HG03097 (cell line): ENCODE measurements around the gene DPH7.
"Not testable (repeated sequence)": the region's sequence is repeated elsewhere in the genome, so short reads cannot be mapped to it uniquely, and the experiment has no call there.

Experiments
- ATAC-seq: cut with Tn5 transposase; IDR thresholded peaks from one replicate; pipeline ENCODE4 v1.9.1; 2021; ENCODE audit not compliant: unreplicated experiment, low FRiP score

Gene DPH7

DNA sequence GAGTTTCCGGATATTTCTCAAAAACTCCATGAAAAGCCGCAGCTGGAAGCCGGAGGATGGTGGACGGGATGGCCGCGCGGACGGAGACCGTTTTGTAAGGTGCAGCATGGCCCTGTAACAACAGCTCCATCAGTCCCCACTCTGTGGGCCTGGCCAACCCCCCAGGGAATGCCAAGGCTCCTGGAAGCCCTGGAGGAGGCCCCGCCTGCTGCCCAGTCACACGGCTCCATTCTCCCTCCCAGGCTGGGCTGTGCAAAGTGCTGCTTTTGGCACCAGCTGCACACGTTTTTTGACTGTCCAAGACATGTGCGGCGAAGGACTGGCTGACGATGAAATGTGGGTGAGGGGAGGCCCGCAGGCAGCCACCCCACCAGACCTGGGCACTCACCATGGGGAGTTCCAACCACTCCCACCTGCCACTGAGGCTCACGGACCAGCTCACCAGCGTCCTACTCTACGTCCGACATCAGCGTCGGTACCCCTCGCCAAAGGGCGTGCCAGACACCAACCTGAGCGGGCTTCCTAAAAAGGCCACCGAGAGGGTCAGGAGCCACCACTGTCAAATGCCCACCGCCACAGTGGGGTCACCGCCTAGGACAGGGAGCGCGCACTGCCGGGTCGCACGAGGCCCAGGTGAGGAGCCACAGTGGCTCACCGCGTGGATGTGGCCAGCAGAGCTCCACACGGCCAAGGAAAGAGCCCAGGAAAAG lies 55.8 kb downstream of the DPH7 start:
- no peak for ATAC-seq

DNA sequence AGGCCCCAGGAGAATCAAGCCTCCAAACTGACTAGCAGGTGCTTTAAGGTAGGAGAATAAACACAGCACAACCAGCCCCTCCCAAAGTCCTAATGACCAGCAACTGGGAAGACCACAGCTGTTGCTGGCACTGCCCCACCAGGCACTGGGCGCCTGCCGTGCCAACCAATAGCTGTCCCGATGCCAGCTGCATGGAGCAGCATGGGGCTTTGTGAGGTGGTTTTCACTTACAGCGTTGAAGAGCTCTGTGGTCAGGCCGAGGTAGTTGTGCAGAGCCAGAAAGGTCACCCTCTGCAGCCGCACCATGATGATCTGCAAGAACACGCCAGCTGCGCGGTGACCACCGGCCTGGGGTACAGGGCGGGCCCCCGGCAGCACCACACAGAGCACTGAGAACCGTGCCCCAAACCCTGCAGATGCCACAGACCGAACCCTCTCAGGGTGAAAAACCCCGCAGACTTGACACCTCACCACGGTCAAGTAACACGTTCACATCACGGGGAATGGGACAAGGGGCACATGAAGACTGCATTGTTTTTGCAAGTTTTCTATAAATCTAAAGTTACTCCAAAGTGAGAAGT lies 57.2 kb downstream of the DPH7 start:
- ATAC-seq, result no peak

DNA sequence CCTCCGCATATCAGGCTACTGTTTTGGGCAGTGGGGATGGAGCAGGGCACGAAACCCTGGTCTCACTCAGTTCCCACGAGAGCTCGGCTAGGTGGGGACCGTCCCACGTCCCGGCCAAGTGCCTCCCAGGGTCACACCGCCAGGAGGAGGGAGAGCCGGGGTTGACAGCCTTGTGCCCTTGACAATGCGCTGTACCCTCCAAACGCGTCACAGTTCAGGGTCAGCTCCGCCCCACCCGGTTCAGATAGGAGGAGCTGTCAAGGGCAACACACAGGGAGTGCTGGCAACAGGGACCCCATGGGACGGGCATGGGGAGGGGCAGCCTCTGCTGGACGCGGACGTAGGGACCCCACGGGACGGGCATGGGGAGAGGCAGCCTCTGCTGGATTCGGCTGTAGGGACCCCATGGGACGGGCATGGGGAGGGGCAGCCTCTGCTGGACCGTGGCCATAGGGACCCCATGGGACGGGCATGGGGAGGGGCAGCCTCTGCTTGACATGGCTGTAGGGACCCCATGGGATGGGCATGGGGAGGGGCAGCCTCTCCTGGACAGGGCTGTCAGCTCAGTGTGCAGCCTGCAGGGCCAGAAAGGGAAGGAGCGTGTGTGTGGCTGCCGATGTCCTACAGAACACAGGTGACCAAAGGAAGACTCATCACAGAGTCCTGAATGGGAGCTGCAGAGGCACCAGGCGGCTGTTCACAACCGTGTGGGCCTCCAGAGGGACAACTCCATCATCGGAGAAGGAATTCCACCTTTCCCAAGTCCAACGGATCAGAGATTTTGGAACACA lies 57.9 kb downstream of the DPH7 start:
- no peak for ATAC-seq

DNA sequence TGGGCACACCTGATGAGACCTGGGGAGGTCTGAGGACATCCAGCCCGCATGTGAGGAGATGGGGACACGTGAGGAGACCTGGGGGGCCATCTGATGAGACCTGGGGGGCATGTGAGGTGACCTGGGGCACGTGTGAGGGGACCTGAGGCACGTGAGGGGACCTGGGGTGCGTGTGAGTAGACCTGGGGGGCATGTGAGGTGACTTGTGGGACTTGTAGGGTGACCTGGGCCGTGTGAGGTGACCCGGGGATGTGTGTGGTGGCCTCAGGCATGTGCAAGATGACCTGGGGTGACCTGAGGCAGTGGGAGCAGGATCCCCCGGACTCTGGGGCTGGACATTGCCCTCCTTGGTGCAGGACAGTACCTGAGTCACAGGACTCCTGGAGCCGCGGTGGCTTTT lies 59.2 kb downstream of the DPH7 start:
- no peak for ATAC-seq

DNA sequence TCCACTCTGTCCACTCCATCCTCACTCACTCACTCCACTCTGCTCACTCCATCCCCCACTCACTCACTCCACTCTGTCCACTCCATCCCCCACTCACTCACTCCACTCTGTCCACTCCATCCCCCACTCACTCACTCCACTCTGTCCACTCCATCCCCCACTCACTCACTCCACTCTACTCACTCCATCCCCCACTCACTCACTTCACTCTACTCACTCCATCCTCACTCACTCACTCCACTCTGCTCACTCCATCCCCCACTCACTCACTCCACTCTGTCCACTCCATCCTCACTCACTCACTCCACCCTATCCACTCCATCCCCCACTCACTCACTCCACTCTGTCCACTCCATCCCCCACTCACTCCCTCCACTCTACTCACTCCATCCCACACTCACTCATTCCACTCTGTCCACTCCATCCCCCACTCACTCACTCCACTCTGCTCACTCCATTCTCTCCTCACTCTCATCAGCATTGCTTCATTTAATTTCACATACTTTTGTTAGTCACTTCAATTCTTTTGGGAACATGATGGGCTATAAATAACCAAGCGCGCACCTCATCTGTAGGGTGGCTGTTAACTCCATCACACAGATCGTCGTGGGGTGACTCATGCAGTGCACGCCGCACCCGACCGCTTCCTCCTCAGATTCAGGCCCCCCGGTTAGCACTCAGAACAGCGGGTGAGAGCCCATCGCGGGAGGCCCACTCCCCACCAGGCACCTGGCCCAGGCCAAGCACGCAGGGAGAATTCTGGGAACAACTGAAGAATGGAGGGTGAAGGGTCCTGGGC lies 59.9 kb downstream of the DPH7 start:
- ATAC-seq, result not testable (repeated sequence)

DNA sequence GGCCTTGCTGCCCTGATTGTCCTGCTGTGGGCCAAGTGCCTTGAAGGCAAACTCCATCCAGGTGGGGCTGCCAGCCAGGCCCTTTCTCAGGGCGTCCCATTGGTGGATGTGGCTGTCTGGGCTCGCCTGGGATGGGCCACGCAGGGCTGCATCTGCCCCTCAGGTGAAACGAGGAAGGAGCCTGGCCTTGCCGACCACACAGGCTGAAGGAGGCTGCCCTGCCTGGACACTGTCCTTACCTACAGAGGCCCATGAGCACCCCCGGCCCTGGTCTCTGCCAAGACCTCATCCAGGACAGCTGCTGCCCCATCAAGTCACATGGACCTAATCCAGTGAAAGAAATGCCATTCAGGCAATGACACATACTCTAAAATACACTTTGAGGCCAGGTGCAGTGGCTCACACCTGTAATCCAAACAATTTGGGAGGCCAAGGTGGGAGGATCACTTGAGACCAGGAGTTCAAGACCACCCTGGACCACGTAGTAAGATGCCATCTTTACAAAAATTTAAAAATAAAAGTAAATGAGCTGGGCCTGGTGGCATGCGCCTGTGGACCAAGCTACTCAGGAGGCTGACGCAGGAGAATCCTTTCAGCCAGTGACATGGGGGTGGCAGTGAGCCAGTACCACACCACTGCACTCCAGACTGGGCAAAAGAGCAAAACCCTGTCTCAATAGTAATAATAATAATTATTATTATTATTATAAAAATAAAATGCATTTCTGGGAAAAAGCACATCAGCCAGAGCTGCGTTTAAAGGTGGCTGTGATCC lies 62.4 kb downstream of the DPH7 start:
- ATAC-seq, result no peak

DNA sequence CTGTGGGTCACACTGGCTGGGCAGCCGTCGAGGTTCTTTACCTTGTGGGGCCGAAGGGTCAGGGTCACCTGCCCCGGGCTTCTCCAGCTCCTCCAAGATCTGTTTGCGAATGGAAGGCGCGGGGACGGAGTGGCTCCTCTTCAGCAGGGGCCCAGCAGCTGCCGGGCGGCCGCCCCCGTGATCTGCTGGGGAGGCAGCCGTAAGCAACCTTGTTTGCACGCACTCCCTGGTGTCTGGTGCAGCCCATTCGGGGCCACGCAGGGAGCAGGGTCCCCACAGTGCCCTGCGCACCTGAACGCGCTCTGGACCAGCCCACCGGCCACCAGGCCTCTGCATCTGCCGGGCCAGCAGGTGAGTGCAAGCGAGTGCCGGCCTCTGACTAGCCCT lies 63.4 kb downstream of the DPH7 start:
- ATAC-seq, result no peak

DNA sequence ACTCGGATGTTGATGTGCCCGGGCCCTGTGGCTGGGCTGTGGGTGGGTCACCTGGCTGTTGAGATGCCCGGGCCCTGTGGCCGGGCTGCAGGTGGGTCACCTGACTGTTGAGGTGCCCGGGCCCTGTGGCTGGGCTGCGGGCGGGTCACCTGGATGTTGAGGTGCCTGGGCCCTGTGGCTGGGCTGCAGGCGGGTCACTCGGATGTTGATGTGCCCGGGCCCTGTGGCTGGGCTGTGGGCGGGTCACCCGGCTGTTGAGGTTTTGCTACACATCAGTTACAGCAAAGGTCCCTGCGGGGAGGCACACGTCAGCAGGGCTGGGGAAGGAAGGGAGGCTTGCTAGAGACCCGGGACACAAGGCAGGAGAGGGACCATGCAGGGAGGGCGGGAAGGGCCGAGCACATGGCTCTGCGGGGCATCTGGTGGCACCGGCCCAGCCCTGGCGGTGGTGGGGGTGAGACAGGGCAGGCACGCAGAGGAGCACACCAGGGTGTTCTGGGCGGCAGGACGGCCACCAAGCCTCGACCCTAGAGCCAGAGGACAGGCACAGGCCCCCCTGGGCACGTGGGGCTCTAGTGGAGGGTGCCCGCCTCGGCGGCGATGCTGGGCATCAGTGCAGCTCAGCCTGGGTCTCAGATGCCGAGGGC lies 63.9 kb downstream of the DPH7 start:
- no peak for ATAC-seq

DNA sequence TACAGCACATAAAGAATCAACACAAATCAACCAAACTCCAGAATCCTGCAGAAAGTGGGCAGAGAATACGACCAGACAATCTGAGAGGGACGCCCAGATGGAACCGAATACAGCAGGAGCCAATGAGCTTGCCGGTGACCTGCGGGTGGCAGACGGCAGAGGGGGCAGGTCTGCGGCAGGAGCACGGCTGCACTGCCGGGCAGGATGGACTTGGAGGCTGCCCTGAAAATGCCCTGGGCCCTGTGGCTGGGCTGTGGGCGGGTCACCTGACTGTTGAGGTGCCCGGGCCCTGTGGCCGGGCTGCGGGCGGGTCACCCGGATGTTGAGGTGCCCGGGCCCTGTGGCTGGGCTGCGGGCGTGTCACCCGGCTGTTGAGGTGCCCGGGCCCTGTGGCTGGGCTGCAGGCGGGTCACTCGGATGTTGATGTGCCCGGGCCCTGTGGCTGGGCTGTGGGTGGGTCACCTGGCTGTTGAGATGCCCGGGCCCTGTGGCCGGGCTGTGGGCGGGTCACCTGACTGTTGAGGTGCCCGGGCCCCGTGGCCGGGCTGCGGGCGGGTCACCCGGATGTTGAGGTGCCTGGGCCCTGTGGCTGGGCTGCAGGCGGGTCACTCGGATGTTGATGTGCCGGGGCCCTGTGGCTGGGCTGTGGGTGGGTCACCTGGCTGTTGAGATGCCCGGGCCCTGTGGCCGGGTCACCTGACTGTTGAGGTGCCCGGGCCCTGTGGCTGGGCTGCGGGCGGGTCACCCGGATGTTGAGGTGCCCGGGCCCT lies 64.7 kb downstream of the DPH7 start:
- ATAC-seq, result not testable (repeated sequence)

DNA sequence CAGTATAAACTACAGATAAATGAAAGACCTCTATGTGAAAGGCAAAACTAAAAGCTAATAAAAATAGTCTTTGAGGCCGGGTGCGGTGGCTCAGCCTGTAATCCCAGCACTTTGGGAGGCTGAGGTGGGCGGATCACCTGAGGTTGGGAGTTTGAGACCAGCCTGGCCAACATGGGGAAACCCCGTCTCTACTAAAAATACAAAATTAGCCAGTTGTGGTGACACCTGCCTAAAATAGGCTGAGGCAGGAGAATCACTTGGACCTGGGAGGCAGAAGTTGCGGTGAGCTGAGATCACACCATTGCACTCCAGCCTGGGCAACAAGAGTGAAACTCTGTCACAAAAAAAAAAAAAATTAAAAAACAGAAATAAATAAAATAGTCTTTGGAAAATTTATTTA lies 65.6 kb downstream of the DPH7 start:
- ATAC-seq, result not testable (repeated sequence)

DNA sequence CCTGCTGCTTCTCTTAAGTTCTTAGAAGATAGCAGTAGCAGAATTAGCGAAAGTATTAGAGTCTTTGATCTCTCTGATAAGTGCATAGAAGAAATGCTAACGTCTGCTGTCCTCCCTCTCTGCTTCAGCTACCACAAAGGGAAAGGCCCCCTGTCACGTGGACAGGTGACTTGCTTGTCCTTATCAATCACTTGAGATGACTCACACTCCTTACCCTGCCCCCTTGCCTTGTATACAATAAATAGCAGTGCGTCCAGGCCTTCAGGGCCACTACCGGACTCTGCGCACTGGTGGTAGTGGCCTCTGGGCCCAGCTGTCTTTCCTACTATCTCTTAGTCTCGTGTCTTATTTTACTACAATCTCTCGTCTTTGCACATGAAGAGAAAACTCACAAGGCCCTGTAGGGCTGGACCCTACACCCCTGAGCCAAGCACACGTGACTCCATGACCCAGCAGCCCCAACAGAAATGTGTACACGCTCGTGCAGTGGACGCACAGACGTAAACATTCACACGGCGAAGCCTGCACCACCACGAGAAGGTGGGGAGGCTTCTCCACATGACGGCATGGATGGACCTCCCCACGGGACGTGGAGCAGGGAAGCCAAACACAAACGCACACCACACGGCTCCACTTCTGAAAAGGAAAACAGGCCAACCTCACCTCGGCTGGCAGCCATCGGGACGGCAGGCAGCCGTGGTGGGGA lies 66.8 kb downstream of the DPH7 start:
- ATAC-seq, result no peak

DNA sequence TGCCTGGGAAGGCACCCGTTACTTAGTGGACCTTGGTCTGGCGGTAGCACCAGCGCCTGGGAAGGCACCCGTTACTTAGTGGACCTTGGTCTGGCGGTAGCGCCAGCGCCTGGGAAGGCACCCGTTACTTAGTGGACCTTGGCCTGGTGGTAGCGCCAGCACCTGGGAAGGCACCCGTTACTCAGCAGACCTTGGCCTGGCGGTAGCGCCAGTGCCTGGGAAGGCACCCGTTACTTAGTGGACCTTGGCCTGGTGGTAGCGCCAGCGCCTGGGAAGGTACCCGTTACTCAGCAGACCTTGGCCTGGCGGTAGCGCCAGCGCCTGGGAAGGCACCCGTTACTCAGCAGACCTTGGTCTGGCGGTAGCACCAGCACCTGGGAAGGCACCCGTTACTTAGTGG lies 67.6 kb downstream of the DPH7 start:
- ATAC-seq, result not testable (repeated sequence)

DNA sequence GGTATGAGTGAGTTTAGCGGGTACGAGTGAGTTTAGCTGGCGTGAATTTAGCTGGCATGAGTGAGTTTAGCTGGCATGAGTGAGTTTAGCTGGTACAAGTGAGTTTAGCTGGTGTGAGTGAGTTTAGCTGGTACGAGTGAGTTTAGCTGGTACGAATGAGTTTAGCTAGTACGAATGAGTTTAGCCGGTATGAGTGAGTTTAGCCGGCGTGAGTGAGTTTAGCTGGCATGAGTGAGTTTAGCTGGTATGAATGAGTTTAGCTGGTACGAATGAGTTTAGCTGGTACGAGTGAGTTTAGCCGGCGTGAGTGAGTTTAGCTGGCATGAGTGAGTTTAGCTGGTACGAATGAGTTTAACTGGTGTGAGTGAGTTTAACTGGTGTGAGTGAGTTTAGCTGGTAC lies 69.5 kb downstream of the DPH7 start:
- ATAC-seq, result no peak

DNA sequence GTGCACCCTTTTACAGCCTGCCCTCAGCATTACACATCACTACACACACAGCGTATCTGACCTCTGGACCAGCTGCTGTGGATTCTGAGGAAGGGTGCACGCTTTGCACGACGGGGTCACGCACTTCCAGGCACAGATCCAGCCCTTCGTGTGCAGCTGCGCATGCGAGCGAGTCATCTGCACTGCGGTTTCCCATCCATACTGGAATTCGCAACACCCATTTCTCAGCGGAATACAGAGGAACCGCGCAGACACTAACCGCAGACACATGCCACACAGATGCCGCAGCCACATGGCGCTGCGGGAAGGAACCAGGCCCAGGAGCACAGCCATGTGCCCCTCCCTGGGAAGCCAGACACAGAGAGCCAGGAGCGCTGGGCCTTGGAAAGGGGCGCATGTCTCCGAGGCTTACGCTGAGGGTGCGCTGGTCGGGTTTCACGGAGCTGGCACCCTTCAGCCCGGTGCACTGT lies 72.0 kb downstream of the DPH7 start:
- no peak for ATAC-seq

DNA sequence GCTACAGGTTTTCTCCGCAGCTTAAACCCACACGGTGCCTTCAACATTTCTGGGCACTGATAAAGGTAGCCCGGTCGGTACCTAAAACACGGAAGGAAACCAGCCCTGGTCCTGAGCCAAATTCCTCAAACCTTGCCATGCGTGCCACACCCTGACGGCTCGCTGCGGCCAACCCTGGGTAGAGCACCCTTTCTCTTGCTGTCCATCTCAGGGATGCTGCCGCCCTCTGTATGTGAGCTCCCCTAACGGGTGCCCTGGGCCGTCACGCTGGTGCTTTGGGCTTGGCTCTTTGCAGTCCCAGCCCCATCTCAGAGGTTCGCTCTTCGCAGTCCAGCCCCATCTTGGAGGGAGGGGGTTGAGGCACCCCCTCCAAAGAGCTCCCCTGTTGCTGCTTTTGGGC lies 72.5 kb downstream of the DPH7 start:
- no peak for ATAC-seq

DNA sequence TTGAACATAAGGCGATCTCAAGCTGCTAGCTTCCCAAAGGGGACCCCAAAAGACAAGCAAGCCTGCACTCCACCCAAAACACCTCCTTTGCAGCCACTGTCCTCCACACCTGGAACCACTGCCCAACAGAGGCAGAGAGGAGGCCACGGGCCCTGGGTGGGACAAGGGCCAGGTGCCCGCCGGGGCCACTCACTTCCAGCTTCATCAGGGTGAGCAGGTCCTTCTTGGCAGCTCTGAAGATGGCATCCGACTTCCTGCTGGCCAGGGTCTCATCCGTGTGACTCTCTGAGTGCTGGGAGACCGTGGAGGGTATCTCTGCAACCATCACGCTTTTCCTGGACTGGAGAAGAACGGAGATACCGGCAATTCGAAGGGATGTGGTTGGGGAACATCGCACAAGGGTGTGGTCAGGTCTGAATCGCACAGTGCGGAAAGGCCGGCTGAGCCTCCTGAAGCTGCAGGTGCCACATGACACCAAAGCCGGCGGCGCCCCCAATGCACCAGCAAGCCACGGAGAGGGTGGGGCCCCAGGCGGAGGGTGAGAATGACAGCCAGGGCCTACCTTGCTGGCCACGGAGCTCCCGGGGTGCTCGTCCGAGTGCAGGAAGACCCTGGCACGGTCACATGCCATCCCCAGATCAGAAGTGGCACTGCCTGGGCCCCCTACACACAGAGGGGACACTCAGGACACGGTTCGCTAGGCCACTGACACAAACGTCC lies 73.1 kb downstream of the DPH7 start:
- ATAC-seq, result no peak
